ENCODE results near the gene CD247. TPM values are rescaled to one million over a fixed set of nuclear protein-coding genes. Genes with fewer than 3 reads are reported as not detected.

CD247 gene
- 0.29 and 0.58 TPM in 2 replicates for total RNA-seq (ENCODE audit: low replicate concordance)
- long read RNA-seq, partial matches to known transcripts: 0 of 1 reads
- long read RNA-seq, other reads (novel, unspliced or antisense): 1 of 1 reads

DNA sequence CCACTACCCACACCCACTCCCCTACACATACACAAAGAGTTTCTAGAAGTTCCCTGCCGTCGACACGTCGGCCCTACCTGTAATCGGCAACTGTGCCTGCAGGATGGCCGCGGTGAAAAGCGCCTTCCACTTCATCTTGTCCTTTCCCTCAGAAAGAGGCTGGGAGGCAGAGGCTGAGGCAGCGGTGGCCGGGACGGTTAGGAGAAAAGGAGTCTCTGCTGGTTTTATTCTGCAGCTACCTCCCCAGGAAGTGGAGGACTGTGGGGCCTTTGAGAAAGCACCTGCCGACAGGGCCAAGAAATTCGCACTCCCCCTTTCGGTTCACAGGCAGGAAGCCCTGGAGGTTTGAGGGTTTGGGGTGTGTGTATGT lies at the start of gene CD247:
Gene CD247 (minus strand): TSS at position 199 of the 370 bp plus-strand sequence. CDS start 64 bp downstream, at position 135.
- TF ChIP-seq, protein P1, sequence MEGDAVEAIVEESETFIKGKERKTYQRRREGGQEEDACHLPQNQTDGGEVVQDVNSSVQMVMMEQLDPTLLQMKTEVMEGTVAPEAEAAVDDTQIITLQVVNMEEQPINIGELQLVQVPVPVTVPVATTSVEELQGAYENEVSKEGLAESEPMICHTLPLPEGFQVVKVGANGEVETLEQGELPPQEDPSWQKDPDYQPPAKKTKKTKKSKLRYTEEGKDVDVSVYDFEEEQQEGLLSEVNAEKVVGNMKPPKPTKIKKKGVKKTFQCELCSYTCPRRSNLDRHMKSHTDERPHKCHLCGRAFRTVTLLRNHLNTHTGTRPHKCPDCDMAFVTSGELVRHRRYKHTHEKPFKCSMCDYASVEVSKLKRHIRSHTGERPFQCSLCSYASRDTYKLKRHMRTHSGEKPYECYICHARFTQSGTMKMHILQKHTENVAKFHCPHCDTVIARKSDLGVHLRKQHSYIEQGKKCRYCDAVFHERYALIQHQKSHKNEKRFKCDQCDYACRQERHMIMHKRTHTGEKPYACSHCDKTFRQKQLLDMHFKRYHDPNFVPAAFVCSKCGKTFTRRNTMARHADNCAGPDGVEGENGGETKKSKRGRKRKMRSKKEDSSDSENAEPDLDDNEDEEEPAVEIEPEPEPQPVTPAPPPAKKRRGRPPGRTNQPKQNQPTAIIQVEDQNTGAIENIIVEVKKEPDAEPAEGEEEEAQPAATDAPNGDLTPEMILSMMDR (conservative IDR thresholded peaks at IDR 0.05): no peak
- H3K27me3 Mint-ChIP-seq: peaks cover 4% of the 10 kb centered on the region

DNA sequence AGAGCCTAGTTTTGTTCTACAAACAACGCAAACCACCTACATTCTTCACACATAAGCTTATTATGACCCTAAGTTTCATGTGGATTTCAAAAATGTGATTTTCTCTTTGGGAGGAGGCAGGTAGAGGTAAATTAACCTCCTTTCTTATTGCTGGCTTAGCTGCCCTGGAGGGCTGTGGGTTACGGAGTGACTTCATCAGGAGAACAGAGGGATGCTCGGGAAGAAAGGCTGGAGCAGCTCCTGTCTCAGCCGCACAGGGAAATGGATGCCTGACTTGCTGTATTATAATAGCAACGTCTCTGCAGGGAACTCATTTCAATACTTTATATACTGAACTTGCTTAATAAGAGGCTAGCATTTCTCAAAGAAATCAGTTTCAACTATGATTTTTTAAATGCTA lies 49.3 kb upstream of the CD247 start:
- no peak overlapping the region for H3K27ac Mint-ChIP-seq
- H3K4me1 Mint-ChIP-seq (ENCODE audit: unreplicated experiment): peaks cover 15% of the 10 kb centered on the region
- H3K36me3 Mint-ChIP-seq: no peaks in the 10 kb centered on the region
- TF ChIP-seq, protein P1 (conservative IDR thresholded peaks at IDR 0.05): no peak
- H3K27me3 Mint-ChIP-seq: no peaks in the 10 kb centered on the region
- DNase-seq (ENCODE audit: extremely low spot score, unreplicated experiment): no peak
- H3K4me3 Mint-ChIP-seq: no peak overlapping the region
- no peaks in the 10 kb centered on the region for H3K9me3 Mint-ChIP-seq

More for the DNA sequence above, at the start of gene CD247:
- no peak within 1 kb of the TSS for H3K4me3 Mint-ChIP-seq
- H3K4me1 Mint-ChIP-seq (ENCODE audit: unreplicated experiment): no peaks in the 10 kb centered on the region
- no peak for DNase-seq (ENCODE audit: extremely low spot score, unreplicated experiment)
- H3K36me3 Mint-ChIP-seq: no peaks in the 10 kb centered on the region
- H3K9me3 Mint-ChIP-seq: peaks cover 3% of the 10 kb centered on the region
- no peak within 1 kb of the TSS for H3K27ac Mint-ChIP-seq

DNA sequence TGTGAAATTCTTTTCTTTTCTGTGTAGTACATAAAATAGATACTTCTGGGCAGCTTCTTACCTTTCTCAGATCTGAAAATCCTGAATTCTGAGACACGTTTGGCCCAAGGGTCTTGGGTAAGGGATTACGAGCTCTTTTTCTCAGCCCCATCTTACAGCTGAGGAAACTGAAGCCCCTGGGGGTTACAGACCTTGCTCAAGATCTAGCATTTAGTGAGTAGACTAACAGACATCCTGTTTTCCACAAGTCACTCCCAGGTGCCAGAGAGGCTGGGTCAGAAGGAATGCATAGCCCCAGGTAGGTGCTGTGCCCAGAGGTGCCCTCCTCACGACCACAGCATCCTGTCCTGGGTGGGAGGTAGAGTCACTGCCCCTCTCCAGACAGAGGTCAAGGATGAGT lies 48.4 kb upstream of the CD247 start:
- DNase-seq (ENCODE audit: extremely low spot score, unreplicated experiment): no peak
- H3K4me3 Mint-ChIP-seq: no peak overlapping the region
- H3K27me3 Mint-ChIP-seq: no peaks in the 10 kb centered on the region
- peaks cover 15% of the 10 kb centered on the region for H3K4me1 Mint-ChIP-seq (ENCODE audit: unreplicated experiment)
- no peaks in the 10 kb centered on the region for H3K36me3 Mint-ChIP-seq
- H3K9me3 Mint-ChIP-seq: no peaks in the 10 kb centered on the region
- no peak overlapping the region for H3K27ac Mint-ChIP-seq
- TF ChIP-seq, protein P1 (conservative IDR thresholded peaks at IDR 0.05): no peak

DNA sequence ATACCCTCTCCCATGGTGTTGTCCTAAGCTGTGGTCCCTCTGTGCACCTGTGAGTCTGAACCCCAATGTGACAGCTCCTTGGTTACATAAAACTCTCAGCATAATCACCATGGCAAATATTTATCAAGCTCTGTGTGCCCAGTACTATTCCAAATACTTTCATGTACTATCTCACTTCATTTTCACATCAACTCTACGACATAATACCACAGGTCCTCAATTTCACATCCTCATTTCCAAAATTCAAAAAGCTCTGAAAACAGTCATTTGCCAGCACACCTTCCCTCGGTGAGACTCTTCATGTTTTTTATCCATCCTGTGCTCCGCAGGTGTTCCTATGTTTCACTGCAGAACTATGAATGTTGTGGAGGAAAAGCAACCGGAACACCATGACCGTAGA lies 47.6 kb upstream of the CD247 start:
- no peak for DNase-seq (ENCODE audit: extremely low spot score, unreplicated experiment)
- Mint-ChIP-seq H3K27ac (no peak overlapping the region), H3K4me1 (ENCODE audit: unreplicated experiment) (peaks cover 15% of the 10 kb centered on the region), H3K9me3 (no peaks in the 10 kb centered on the region), H3K36me3 (no peaks in the 10 kb centered on the region), H3K4me3 (no peak overlapping the region), H3K27me3 (no peaks in the 10 kb centered on the region)
- TF ChIP-seq, protein P1 (conservative IDR thresholded peaks at IDR 0.05): no peak

DNA sequence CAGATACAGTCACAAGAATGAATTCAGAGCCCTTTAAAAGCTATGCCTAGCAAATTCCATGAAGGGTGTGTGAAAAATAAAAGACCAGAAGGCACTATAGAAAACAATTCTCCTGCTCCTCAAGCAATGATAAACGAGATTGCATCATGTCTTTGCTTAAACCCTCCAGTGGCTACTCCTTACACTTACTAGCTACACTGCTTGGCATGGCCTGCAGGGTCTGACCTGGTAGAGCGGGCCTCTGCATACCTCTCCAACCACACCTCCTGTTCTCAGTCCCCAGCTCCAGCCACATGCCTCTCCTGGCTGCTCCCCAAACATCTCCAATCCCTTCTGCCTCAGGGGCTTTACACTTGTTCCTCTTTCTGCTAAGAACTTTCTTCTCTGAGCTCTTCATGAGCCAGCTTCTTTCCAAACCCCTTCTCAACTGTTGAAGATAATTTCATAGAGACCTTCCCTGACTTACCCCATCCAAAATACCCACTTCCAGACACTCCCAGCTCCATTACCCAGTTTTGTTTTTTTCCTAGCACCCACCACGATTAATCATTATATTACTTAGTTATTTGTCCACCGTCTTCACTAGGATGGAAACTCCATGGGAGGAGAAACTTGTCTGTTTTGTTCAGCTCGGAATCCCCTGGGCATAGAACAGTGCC lies 46.4 kb upstream of the CD247 start:
- Mint-ChIP-seq H3K4me3 (no peak overlapping the region), H3K27ac (no peak overlapping the region), H3K4me1 (ENCODE audit: unreplicated experiment) (peaks cover 15% of the 10 kb centered on the region), H3K36me3 (no peaks in the 10 kb centered on the region), H3K9me3 (no peaks in the 10 kb centered on the region), H3K27me3 (no peaks in the 10 kb centered on the region)
- DNase-seq (ENCODE audit: extremely low spot score, unreplicated experiment): no peak
- TF ChIP-seq, protein P1 (conservative IDR thresholded peaks at IDR 0.05): no peak
